Measurements from ENCODE around the gene KDM4C.

Gene KDM4C

GRCh38 chr9:7143645-7144200 is 385.9 kb downstream of the KDM4C start:
- no peak for DNase-seq (ENCODE audit: low read depth in 3 of 3)

- no peak for DNase-seq (ENCODE audit: low read depth in 3 of 3)
Measured at GRCh38 chr9:7144265-7145046, 386.7 kb downstream of the KDM4C start.

GRCh38 chr9:7145361-7146069 is 387.7 kb downstream of the KDM4C start:
- DNase-seq (ENCODE audit: low read depth in 3 of 3): no peak

GRCh38 chr9:7146582-7146981 is 388.8 kb downstream of the KDM4C start:
- DNase-seq (ENCODE audit: low read depth in 3 of 3): no peak

- no peak for DNase-seq (ENCODE audit: low read depth in 3 of 3)
Measured at GRCh38 chr9:7147121-7148090, 389.6 kb downstream of the KDM4C start.

GRCh38 chr9:7148243-7148765 is 390.5 kb downstream of the KDM4C start:
- DNase-seq (ENCODE audit: low read depth in 3 of 3): no peak

- no peak for DNase-seq (ENCODE audit: low read depth in 3 of 3)
Measured at GRCh38 chr9:7149258-7149657, 391.5 kb downstream of the KDM4C start.

- DNase-seq (ENCODE audit: low read depth in 3 of 3): no peak
Measured at GRCh38 chr9:7150153-7150890, 392.5 kb downstream of the KDM4C start.

- DNase-seq (ENCODE audit: low read depth in 3 of 3): no peak
Measured at GRCh38 chr9:7153134-7153533, 395.4 kb downstream of the KDM4C start.

- no peak for DNase-seq (ENCODE audit: low read depth in 3 of 3)
Measured at GRCh38 chr9:7153566-7153965, 395.8 kb downstream of the KDM4C start.

- no peak for DNase-seq (ENCODE audit: low read depth in 3 of 3)
Measured at GRCh38 chr9:7154003-7154619, 396.3 kb downstream of the KDM4C start.

- no peak for DNase-seq (ENCODE audit: low read depth in 3 of 3)
Measured at GRCh38 chr9:7154650-7155049, 396.9 kb downstream of the KDM4C start.

GRCh38 chr9:7161469-7161868 is 403.7 kb downstream of the KDM4C start:
- no peak for DNase-seq (ENCODE audit: low read depth in 3 of 3)

GRCh38 chr9:7163932-7164331 is 406.2 kb downstream of the KDM4C start:
- no peak for DNase-seq (ENCODE audit: low read depth in 3 of 3)

- DNase-seq (ENCODE audit: low read depth in 3 of 3): no peak
Measured at GRCh38 chr9:7164440-7165330, 406.9 kb downstream of the KDM4C start.

GRCh38 chr9:7165331-7165975 is 407.7 kb downstream of the KDM4C start:
- DNase-seq (ENCODE audit: low read depth in 3 of 3): no peak

GRCh38 chr9:7166074-7166473 is 408.3 kb downstream of the KDM4C start:
- no peak for DNase-seq (ENCODE audit: low read depth in 3 of 3)

- no peak for DNase-seq (ENCODE audit: low read depth in 3 of 3)
Measured at GRCh38 chr9:7169717-7170389, 412.1 kb downstream of the KDM4C start.
